Neural cell (in vitro differentiated cells): Measurements from ENCODE around the gene IHH.

Experiments
- CTCF ChIP-seq: fragments of 450-650 bp; IDR thresholded peaks from 2 replicates; pipeline ENCODE4 v1.5.1; 2014; ENCODE audit warnings: antibody characterized with exemption, mild to moderate bottlenecking, moderate library complexity; ENCODE audit not compliant: poor library complexity, severe bottlenecking
- EP300 ChIP-seq: fragments of 450-650 bp; conservative IDR thresholded peaks from 2 replicates; pipeline ENCODE4 v1.6.1; 2014; ENCODE audit warnings: antibody characterized with exemption, mild to moderate bottlenecking, moderate library complexity; ENCODE audit not compliant: poor library complexity, severe bottlenecking
- EZH2 ChIP-seq: fragments of 200-600, 300-800 bp; shearing (Covaris generic), sonication (generic); IDR thresholded peaks from 2 replicates; pipeline ENCODE4 v1.6.1; 2014; ENCODE audit warnings: antibody characterized with exemption, low read length, borderline replicate concordance, mild to moderate bottlenecking; ENCODE audit not compliant: insufficient read depth, poor library complexity, severe bottlenecking
- MXI1 ChIP-seq: fragments of 450-650 bp; conservative IDR thresholded peaks from 2 replicates; pipeline ENCODE4 v1.6.1; 2014; ENCODE audit warnings: antibody characterized with exemption, mild to moderate bottlenecking; ENCODE audit not compliant: poor library complexity, severe bottlenecking
- POLR2AphosphoS5 ChIP-seq: IDR thresholded peaks from 2 replicates; pipeline ENCODE4 v1.6.1; 2012
- RAD21 ChIP-seq: fragments of 450-650 bp; conservative IDR thresholded peaks from 2 replicates; pipeline ENCODE4 v1.6.1; 2014; ENCODE audit warnings: antibody characterized with exemption, mild to moderate bottlenecking, moderate library complexity
- REST ChIP-seq: IDR thresholded peaks from 2 replicates; pipeline ENCODE4 v1.6.1; 2012; ENCODE audit warnings: borderline replicate concordance
- TAF1 ChIP-seq: IDR thresholded peaks from 2 replicates; pipeline ENCODE4 v1.6.1; 2012; ENCODE audit warnings: low read depth

GRCh38 chr2:219107758-219108157 is 47.0 kb upstream of the IHH start:
- no peak for TF ChIP-seq CTCF
- no peak for TF ChIP-seq EP300
- TF ChIP-seq MXI1: no peak
- TF ChIP-seq RAD21: no peak
- no peak for TF ChIP-seq POLR2AphosphoS5
- no peak for TF ChIP-seq TAF1
- TF ChIP-seq EZH2: no peak
- no peak for TF ChIP-seq REST
